HepG2 (cell line): ENCODE results near the gene SLC2A10. TPM values are rescaled to one million over a fixed set of nuclear protein-coding genes. Genes with fewer than 3 reads are reported as not detected.

Experiments
- FUBP1 ChIP-seq: sonication (generic); formaldehyde crosslinking; IDR thresholded peaks from 2 replicates; pipeline ENCODE4 v1.5.1; 2020; ENCODE audit warnings: missing genetic modification reagents, mild to moderate bottlenecking, borderline replicate concordance
- GPN1 ChIP-seq: sonication (generic); formaldehyde crosslinking; IDR thresholded peaks from 2 replicates; pipeline ENCODE4 v1.5.1; 2020; ENCODE audit warnings: missing genetic modification reagents, borderline replicate concordance
- HNRNPLL ChIP-seq: fragments of 200-400 bp; formaldehyde crosslinking; IDR thresholded peaks from 2 replicates; pipeline ENCODE4 v1.6.1; 2017; ENCODE audit warnings: mild to moderate bottlenecking, low read depth, low read length; ENCODE audit not compliant: poor library complexity, severe bottlenecking
- IRX3 ChIP-seq: sonication (generic); formaldehyde crosslinking; IDR thresholded peaks from 2 replicates; pipeline ENCODE4 v1.8.1; 2023; ENCODE audit warnings: mild to moderate bottlenecking, low read depth, missing genetic modification reagents, borderline replicate concordance
- KDM5B ChIP-seq: sonication (generic); formaldehyde crosslinking; IDR thresholded peaks from 2 replicates; pipeline ENCODE4 v1.4.0; 2020; ENCODE audit warnings: missing genetic modification reagents, mild to moderate bottlenecking, borderline replicate concordance
- MBD4 ChIP-seq: IDR thresholded peaks from 2 replicates; pipeline ENCODE4 v1.6.1; 2012; ENCODE audit warnings: low read length, inconsistent platforms, borderline replicate concordance
- PRDM10 ChIP-seq: sonication (generic); formaldehyde crosslinking; IDR thresholded peaks from 2 replicates; pipeline ENCODE4 v1.4.0; 2020; ENCODE audit warnings: low read depth, missing genetic modification reagents
- TGIF2 ChIP-seq: IDR thresholded peaks from 2 replicates; pipeline ENCODE4 v1.6.1; 2016; ENCODE audit warnings: control low read depth, missing compliant biosample characterization
- ZBTB20 ChIP-seq: sonication (generic); formaldehyde crosslinking; IDR thresholded peaks from 2 replicates; pipeline ENCODE4 v1.8.1; 2023; ENCODE audit warnings: missing genetic modification reagents, low read depth, mild to moderate bottlenecking, borderline replicate concordance
- ZNF318 ChIP-seq: sonication (generic); formaldehyde crosslinking; IDR thresholded peaks from 2 replicates; pipeline ENCODE4 v1.4.0; 2020; ENCODE audit warnings: mild to moderate bottlenecking, missing genetic modification reagents
- ZNF350 ChIP-seq: sonication (generic); formaldehyde crosslinking; IDR thresholded peaks from 2 replicates; pipeline ENCODE4 v1.4.0; 2020; ENCODE audit warnings: mild to moderate bottlenecking, low read depth, missing genetic modification reagents, borderline replicate concordance
- ZNF446 ChIP-seq: sonication (generic); formaldehyde crosslinking; IDR thresholded peaks from 2 replicates; pipeline ENCODE4 v1.5.0; 2020; ENCODE audit warnings: mild to moderate bottlenecking, missing genetic modification reagents
- ZNF549 ChIP-seq: sonication (generic); formaldehyde crosslinking; IDR thresholded peaks from 2 replicates; pipeline ENCODE4 v1.5.0; 2020; ENCODE audit warnings: missing genetic modification reagents
- ZNF552 ChIP-seq: sonication (generic); formaldehyde crosslinking; IDR thresholded peaks from 2 replicates; pipeline ENCODE4 v1.9.0; 2022; ENCODE audit warnings: missing genetic modification reagents, mild to moderate bottlenecking, borderline replicate concordance
- polyA plus RNA-seq, 8 experiments: library from polyadenylated mRNA; depleted of rRNA in 3 of 8; stranded (reverse) in 7 of 8; unstranded in 1 of 8; fragments of >200 nt; fragmentation: Illumina TruSeq in 4 of 8; extraction: Trizol in 4 of 8; gene quantifications; 2 replicates each; pipeline versions ENCODE4 v1.2.1 to v1.2.3, GENCODE V29; 2011 to 2016; ENCODE audit warnings: low read depth in 4 of 8, missing spikeins in 1 of 8, mixed read lengths in 1 of 8; ENCODE audit not compliant: insufficient read depth in 1 of 8
- total RNA-seq, 5 experiments: library from RNA; depleted of rRNA; stranded (reverse); fragments of >200 nt; fragmentation: Illumina TruSeq; extraction: Trizol; gene quantifications; 2 replicates each; pipeline ENCODE4 v1.2.3, GENCODE V29; 2016; ENCODE audit warnings: low read depth in 1 of 5

The SLC2A10 gene
- total and polyA plus RNA-seq, 2 of the 13 experiments (the other 11 are each of a cell fraction or from before 2014, with no cell fraction given) = 16.0 to 18.4 TPM

GRCh38 chr20:46681032-46681854, 28.2 kb upstream of the SLC2A10 start (continued):
- no peak for TF ChIP-seq ZNF318 (CRISPR knock-in tag)
- TF ChIP-seq FUBP1 (CRISPR knock-in tag) = no peak
- TF ChIP-seq ZNF549 (CRISPR knock-in tag) = no peak
- TF ChIP-seq GPN1 (CRISPR knock-in tag) = no peak
- no peak for TF ChIP-seq ZNF350 (CRISPR knock-in tag)
- no peak for TF ChIP-seq ZNF446 (CRISPR knock-in tag)
- no peak for TF ChIP-seq IRX3
- TF ChIP-seq KDM5B (CRISPR knock-in tag) = 0 out of 2 replicates have a peak, but pooled peaks have one; percentile 65
- TF ChIP-seq HNRNPLL = no peak
- TF ChIP-seq PRDM10 (CRISPR knock-in tag) = no peak
- TF ChIP-seq ZBTB20 (CRISPR knock-in tag) = peak; percentile 44; the same call in 1 of the 2 replicates
- no peak for TF ChIP-seq MBD4
- TF ChIP-seq ZNF552 (CRISPR knock-in tag) = no peak
- peak; percentile 91 for TF ChIP-seq TGIF2
